ENCODE data around the gene HS3ST4. TPM values are rescaled to one million over a fixed set of nuclear protein-coding genes. Genes with fewer than 3 reads are reported as not detected.

The HS3ST4 gene
- total and polyA plus RNA-seq, 2 donors (not counting 1 experiment from before 2014, with no cell fraction given): not detected

GRCh38 chr16:25838724-25839186 is 147.0 kb downstream of the HS3ST4 start:
- Histone ChIP-seq H3K27me3 (replicated peaks in 1 of 4; ENCODE audit: control extremely low read depth in 1 of 4, control insufficient read depth in 3 of 4, insufficient read depth in 4 of 4, low read length in 3 of 4) (peaks cover 0 to 3% (median 1%) of the 10 kb centered on the region in 4 experiments), H3K36me3 (replicated peaks in 1 of 2; ENCODE audit: control extremely low read depth in 1 of 2, control insufficient read depth in 1 of 2, extremely low read depth in 1 of 2, insufficient read depth in 2 of 2, low read length in 1 of 2) (no peaks in the 10 kb centered on the region), H4K20me1 (ENCODE audit: control insufficient read depth, insufficient read depth, low read length, poor library complexity, severe bottlenecking) (no peaks in the 10 kb centered on the region), H3K4me1 (ENCODE audit: control insufficient read depth in 2 of 2, insufficient read depth in 2 of 2, low read length in 2 of 2) (peaks cover 4 to 5% of the 10 kb centered on the region in 2 donors), H3K4me2 (replicated peaks; ENCODE audit: low read depth, low read length, poor library complexity, severe bottlenecking) (no peak overlapping the region), H3K79me2 (ENCODE audit: control insufficient read depth, insufficient read depth, low read length) (no peaks in the 10 kb centered on the region), H3K27ac (ENCODE audit: low read length in 2 of 2) (no peak overlapping the region), H2AFZ (ENCODE audit: insufficient read depth, low read depth, low read length, poor library complexity, severe bottlenecking) (peak overlapping the region; percentile 41), H3K4me3 (ENCODE audit: control extremely low read depth in 1 of 5, extremely low read depth in 1 of 5, insufficient read depth in 1 of 5, low read depth in 2 of 5, low read length in 4 of 5) (no peak overlapping the region), H3K9me3 (ENCODE audit: control extremely low read depth in 1 of 3, control insufficient read depth in 2 of 3, insufficient read depth in 1 of 3, low read length in 2 of 3) (no peaks in the 10 kb centered on the region), H3K9ac (ENCODE audit: low read length) (no peak overlapping the region)
- Mint-ChIP-seq H3K9me3 (ENCODE audit: insufficient read depth) (no peaks in the 10 kb centered on the region), H3K4me1 (no peaks in the 10 kb centered on the region), H3K27ac (no peak overlapping the region), H3K27me3 (peaks cover 19% of the 10 kb centered on the region), H3K4me3 (no peak overlapping the region)
- DNase-seq: peak; percentile 62
- no peak for TF ChIP-seq EZH2 (IDR thresholded peaks at IDR 0.05; ENCODE audit: borderline replicate concordance, insufficient read depth, low read depth, low read length, poor library complexity, severe bottlenecking)
- TF ChIP-seq CTCF (IDR thresholded peaks at IDR 0.05): peak; percentile 86
- intact Hi-C loops (cut with micrococcal nuclease): no loop called here
- POLR2A ChIA-PET: no interaction called here
- ATAC-seq (ENCODE audit: low read depth): no peak
- no CpG with 5 or more reads among the region's 6 CpGs for WGBS (ENCODE audit: insufficient coverage)
- CTCF ChIA-PET: interaction anchor here (1.0 to 1.6 kb wide), 3 partner anchors 9 to 17 kb away, joined by 3 to 6 read pairs (median 4); no protein-coding TSS in a partner anchor

DNA sequence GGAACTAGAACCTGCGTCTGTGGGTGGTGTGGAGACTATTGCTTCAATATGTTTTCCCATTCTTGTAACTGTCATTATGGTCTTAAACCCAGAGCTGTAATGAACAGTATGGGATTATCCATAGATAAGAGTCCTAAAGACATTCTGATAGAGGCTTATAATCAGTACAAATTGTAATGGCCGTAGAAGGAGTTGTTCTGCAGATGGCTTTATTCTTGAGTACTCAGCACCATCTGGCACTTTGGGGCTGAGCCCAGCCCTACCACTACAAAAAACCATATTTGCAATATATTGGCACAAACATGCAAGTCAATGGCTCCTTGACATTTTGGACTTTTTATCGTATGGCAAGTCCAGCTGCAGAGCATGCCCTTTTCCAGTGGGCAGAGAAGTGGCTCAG is 150.0 kb downstream of the HS3ST4 start:
- Histone ChIP-seq H3K27me3 (replicated peaks in 1 of 4; ENCODE audit: control extremely low read depth in 1 of 4, control insufficient read depth in 3 of 4, insufficient read depth in 4 of 4, low read length in 3 of 4) (peaks cover 0 to 3% (median 1%) of the 10 kb centered on the region in 4 experiments), H3K9ac (ENCODE audit: low read length) (no peak overlapping the region), H3K4me3 (ENCODE audit: control extremely low read depth in 1 of 5, extremely low read depth in 1 of 5, insufficient read depth in 1 of 5, low read depth in 2 of 5, low read length in 4 of 5) (no peak overlapping the region), H3K9me3 (ENCODE audit: control extremely low read depth in 1 of 3, control insufficient read depth in 2 of 3, insufficient read depth in 1 of 3, low read length in 2 of 3) (no peaks in the 10 kb centered on the region), H3K36me3 (replicated peaks in 1 of 2; ENCODE audit: control extremely low read depth in 1 of 2, control insufficient read depth in 1 of 2, extremely low read depth in 1 of 2, insufficient read depth in 2 of 2, low read length in 1 of 2) (no peaks in the 10 kb centered on the region), H3K79me2 (ENCODE audit: control insufficient read depth, insufficient read depth, low read length) (no peaks in the 10 kb centered on the region), H3K4me1 (ENCODE audit: control insufficient read depth in 2 of 2, insufficient read depth in 2 of 2, low read length in 2 of 2) (peaks cover 4 to 5% of the 10 kb centered on the region in 2 donors), H3K27ac (ENCODE audit: low read length in 2 of 2) (no peak overlapping the region), H3K4me2 (replicated peaks; ENCODE audit: low read depth, low read length, poor library complexity, severe bottlenecking) (no peak overlapping the region), H2AFZ (ENCODE audit: insufficient read depth, low read depth, low read length, poor library complexity, severe bottlenecking) (no peak overlapping the region), H4K20me1 (ENCODE audit: control insufficient read depth, insufficient read depth, low read length, poor library complexity, severe bottlenecking) (no peaks in the 10 kb centered on the region)
- CTCF ChIA-PET: interaction anchor here (1.1 kb wide), 1 partner anchor 1268 kb away, joined by 3 read pairs; no protein-coding TSS in a partner anchor
- Mint-ChIP-seq H3K9me3 (ENCODE audit: insufficient read depth) (peaks cover 2% of the 10 kb centered on the region), H3K4me1 (no peaks in the 10 kb centered on the region), H3K27ac (no peak overlapping the region), H3K27me3 (peaks cover 19% of the 10 kb centered on the region), H3K4me3 (no peak overlapping the region)
- WGBS (ENCODE audit: insufficient coverage): 83% methylated on average over 1 of the region's 3 CpGs
- TF ChIP-seq EZH2 (IDR thresholded peaks at IDR 0.05; ENCODE audit: borderline replicate concordance, insufficient read depth, low read depth, low read length, poor library complexity, severe bottlenecking) (no peak), CTCF (IDR thresholded peaks at IDR 0.05) (no peak)
- ATAC-seq (ENCODE audit: low read depth) (no peak), DNase-seq (no peak)
- intact Hi-C loops (cut with micrococcal nuclease): no loop called here
- POLR2A ChIA-PET: no interaction called here

All from B cell (primary cell).